OCI-LY1 (cell line): ENCODE data around the gene MAPK1.
"Not testable (repeated sequence)": the region's sequence is repeated elsewhere in the genome, so short reads cannot be mapped to it uniquely, and the experiment has no call there.

Experiments
- H2AFZ ChIP-seq: fragments of 200-600 bp; sonication (generic), shearing (Covaris generic); 2 replicates; pipeline ENCODE4 v1.6.0; 2014; ENCODE audit warnings: antibody characterized with exemption, mild to moderate bottlenecking, low read length
- H3F3A ChIP-seq: fragments of 200-600 bp; sonication (generic), shearing (Covaris generic); 2 replicates; pipeline ENCODE4 v1.6.0; 2014; ENCODE audit warnings: mild to moderate bottlenecking, antibody characterized with exemption, low read length, moderate library complexity; ENCODE audit not compliant: insufficient read depth
- H3K27ac ChIP-seq: fragments of 200-600 bp; sonication (generic); 2 replicates; pipeline ENCODE4 v1.5.1; 2014; ENCODE audit warnings: low read length, mixed run types, mild to moderate bottlenecking, low read depth; ENCODE audit not compliant: poor library complexity, severe bottlenecking
- H3K27me3 ChIP-seq: fragments of 200-600 bp; sonication (generic); 2 replicates; pipeline ENCODE4 v1.6.0; 2014; ENCODE audit warnings: antibody characterized with exemption, mild to moderate bottlenecking, low read length, moderate library complexity; ENCODE audit not compliant: insufficient read depth
- H3K36me3 ChIP-seq: fragments of 200-600 bp; sonication (generic); 2 replicates; pipeline ENCODE4 v1.6.1; 2014; ENCODE audit warnings: mild to moderate bottlenecking, antibody characterized with exemption, low read length, moderate library complexity, mixed read lengths; ENCODE audit not compliant: insufficient read depth
- H3K4me1 ChIP-seq: fragments of 200-600 bp; sonication (generic); 2 replicates; pipeline ENCODE4 v1.5.1; 2014; ENCODE audit warnings: mild to moderate bottlenecking, low read length, moderate library complexity; ENCODE audit not compliant: insufficient read depth, severe bottlenecking
- H3K4me2 ChIP-seq: fragments of 200-600 bp; sonication (generic), shearing (Covaris generic); 2 replicates; pipeline ENCODE4 v1.6.1; 2014; ENCODE audit warnings: low read length
- H3K4me3 ChIP-seq: fragments of 200-600 bp; sonication (generic); 2 replicates; pipeline ENCODE4 v1.5.1; 2014; ENCODE audit warnings: low read length, low read depth, mild to moderate bottlenecking, mixed read lengths; ENCODE audit not compliant: poor library complexity, severe bottlenecking
- H3K79me2 ChIP-seq: fragments of 200-600 bp; shearing (Covaris generic); 2 replicates; pipeline ENCODE4 v1.6.1; 2016; ENCODE audit warnings: mixed run types, low read length, mixed read lengths; ENCODE audit not compliant: insufficient read depth
- H3K9ac ChIP-seq: fragments of 200-600 bp; sonication (generic), shearing (Covaris generic); 2 replicates; pipeline ENCODE4 v1.6.1; 2014; ENCODE audit warnings: mild to moderate bottlenecking, low read length, mixed read lengths
- H3K9me2 ChIP-seq: fragments of 200-600 bp; sonication (generic), shearing (Covaris generic); 2 replicates; pipeline ENCODE4 v1.6.1; 2014; ENCODE audit warnings: low read depth, mild to moderate bottlenecking, low read length, mixed read lengths
- H3K9me3 ChIP-seq: fragments of 200-600 bp; shearing (Covaris generic); 2 replicates; pipeline ENCODE4 v1.6.1; 2014; ENCODE audit warnings: low read length, mixed read lengths
- H4K20me1 ChIP-seq: fragments of 200-600 bp; sonication (generic), shearing (Covaris generic); 2 replicates; pipeline ENCODE4 v1.6.0; 2016; ENCODE audit warnings: mild to moderate bottlenecking, low read length; ENCODE audit not compliant: insufficient read depth
- CTCF ChIP-seq: fragments of 200-600 bp; sonication (generic), shearing (Covaris generic); IDR thresholded peaks from 2 replicates; pipeline ENCODE4 v1.5.1; 2017; ENCODE audit warnings: mild to moderate bottlenecking, antibody characterized with exemption, low read length, moderate library complexity, mixed read lengths
- EZH2 ChIP-seq: fragments of 200-600 bp; sonication (generic), shearing (Covaris generic); IDR thresholded peaks from 2 replicates; pipeline ENCODE4 v1.8.0; 2017; ENCODE audit warnings: borderline replicate concordance, mixed run types, mild to moderate bottlenecking, antibody characterized with exemption, low read length, moderate library complexity, mixed read lengths

The MAPK1 gene

DNA sequence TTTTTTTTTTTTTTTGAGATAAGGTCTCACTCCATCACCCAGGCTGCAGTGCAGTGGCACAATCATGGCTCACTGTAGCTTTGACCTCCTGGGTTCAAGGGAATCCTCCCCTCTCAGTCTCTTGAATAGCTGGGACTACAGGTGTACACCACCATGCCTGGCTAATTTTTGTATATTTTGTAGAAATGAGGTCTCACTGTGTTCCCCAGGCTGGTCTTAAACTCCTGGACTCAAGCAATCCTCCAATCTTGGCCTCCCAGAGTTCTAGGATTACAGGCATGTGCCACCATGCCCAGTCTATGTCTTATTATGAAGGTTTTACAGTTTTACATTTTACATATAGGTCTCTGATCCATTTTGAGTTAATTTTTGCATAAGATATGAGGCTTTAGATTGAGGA, 20.4 kb upstream of the MAPK1 start:
- Histone ChIP-seq H2AFZ (no peak overlapping the region), H3K9ac (no peak overlapping the region), H3K79me2 (no peaks in the 10 kb centered on the region), H3K4me2 (no peak overlapping the region), H3K27me3 (no peaks in the 10 kb centered on the region), H3K9me2 (no peaks in the 10 kb centered on the region), H3K9me3 (no peaks in the 10 kb centered on the region), H3K4me1 (no peaks in the 10 kb centered on the region), H3F3A (no peaks in the 10 kb centered on the region), H3K27ac (no peak overlapping the region), H3K4me3 (no peak overlapping the region), H3K36me3 (no peaks in the 10 kb centered on the region), H4K20me1 (no peaks in the 10 kb centered on the region)
- TF ChIP-seq CTCF (no peak), EZH2 (no peak)

- H3K36me3 ChIP-seq, H3K9me3 ChIP-seq, H3K27me3 ChIP-seq, H3K27ac ChIP-seq, H2AFZ ChIP-seq, H3K4me2 ChIP-seq, H3K4me3 ChIP-seq, H3K9ac ChIP-seq, H3K4me1 ChIP-seq, H3K9me2 ChIP-seq, H3F3A ChIP-seq, H3K79me2 ChIP-seq, H4K20me1 ChIP-seq: not testable (repeated sequence)
Observed at GRCh38 chr22:21883930-21884329, 16.5 kb upstream of the MAPK1 start.

DNA sequence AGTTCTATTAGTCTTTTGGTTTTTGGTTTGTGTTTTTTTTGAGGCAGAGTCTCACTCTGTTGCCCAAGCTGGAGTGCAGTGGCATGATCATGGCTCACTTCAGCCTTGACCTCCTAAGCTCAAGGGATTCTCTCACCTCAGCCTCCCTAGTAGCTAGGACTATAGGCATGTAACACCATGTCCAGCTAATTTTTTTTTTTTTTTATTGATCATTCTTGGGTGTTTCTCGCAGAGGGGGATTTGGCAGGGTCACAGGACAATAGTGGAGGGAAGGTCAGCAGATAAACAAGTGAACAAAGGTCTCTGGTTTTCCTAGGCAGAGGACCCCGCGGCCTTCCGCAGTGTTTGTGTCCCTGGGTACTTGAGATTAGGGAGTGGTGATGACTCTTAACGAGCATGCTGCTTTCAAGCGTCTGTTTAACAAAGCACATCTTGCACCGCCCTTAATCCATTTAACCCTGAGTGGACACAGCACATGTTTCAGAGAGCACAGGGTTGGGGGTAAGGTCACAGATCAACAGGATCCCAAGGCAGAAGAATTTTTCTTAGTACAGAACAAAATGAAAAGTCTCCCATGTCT, 15.4 kb upstream of the MAPK1 start:
- not testable (repeated sequence) for H3K79me2 ChIP-seq, H4K20me1 ChIP-seq, H3K9ac ChIP-seq, H3F3A ChIP-seq, H2AFZ ChIP-seq, H3K36me3 ChIP-seq, H3K4me1 ChIP-seq, H3K4me2 ChIP-seq, H3K9me3 ChIP-seq, H3K4me3 ChIP-seq, H3K27me3 ChIP-seq, H3K27ac ChIP-seq, H3K9me2 ChIP-seq

DNA sequence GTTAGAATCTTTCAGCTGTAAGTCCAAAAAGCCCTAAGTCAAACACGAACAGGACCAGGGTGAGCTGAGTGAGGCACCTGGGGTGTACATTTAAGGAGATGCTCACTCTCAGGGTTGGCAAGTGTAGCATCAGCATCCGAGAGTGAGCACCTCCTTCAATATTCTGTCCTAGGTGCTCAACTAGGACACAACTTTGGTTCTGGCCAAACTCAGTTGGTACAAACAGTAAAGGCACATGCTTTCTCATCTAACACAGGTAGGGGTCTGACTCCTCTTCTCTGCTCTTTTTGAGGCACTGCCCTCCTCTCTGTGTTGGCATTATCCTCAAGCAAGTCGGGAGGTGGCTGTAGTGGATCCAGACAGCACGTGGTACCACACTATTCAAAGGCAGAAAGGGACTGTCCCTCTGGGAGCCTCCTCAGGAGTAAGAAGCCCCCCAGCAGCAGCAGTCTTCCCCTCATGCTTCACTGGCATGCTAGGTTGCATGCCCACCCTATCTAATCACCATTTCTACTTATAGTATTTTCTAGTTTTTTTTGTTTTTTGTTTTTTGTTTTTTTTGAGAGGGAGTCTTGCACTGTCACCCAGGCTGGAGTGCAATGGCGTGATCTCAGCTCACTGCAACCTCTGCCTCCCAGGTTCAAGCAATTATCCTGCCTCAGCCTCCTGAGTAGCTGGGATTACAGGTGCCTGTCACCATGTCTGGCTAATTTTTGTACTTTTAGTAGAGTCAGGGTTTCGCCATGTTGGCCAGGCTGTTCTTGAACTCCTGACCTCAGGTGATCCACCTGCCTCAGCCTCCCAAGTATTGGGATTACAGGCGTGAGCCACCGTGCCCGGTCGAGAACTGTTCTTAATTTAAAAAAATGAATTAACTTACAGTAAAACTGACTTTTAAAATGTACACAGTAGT, 14.7 kb upstream of the MAPK1 start:
- H3K4me3 ChIP-seq = no peak overlapping the region
- no peaks in the 10 kb centered on the region for H3F3A ChIP-seq
- no peaks in the 10 kb centered on the region for H4K20me1 ChIP-seq
- H3K79me2 ChIP-seq = no peaks in the 10 kb centered on the region
- no peak overlapping the region for H2AFZ ChIP-seq
- H3K9me2 ChIP-seq = no peaks in the 10 kb centered on the region
- no peak overlapping the region for H3K27ac ChIP-seq
- TF ChIP-seq CTCF = no peak
- no peak for TF ChIP-seq EZH2
- H3K36me3 ChIP-seq = no peaks in the 10 kb centered on the region
- H3K4me1 ChIP-seq = no peaks in the 10 kb centered on the region
- H3K9ac ChIP-seq = no peak overlapping the region
- no peaks in the 10 kb centered on the region for H3K9me3 ChIP-seq
- H3K4me2 ChIP-seq = no peak overlapping the region
- H3K27me3 ChIP-seq = 0 out of 2 replicates have a peak, but pooled peaks cover 4% of the 10 kb centered on the region
